ENCODE results near the gene CAPZB. TPM values are rescaled to one million over a fixed set of nuclear protein-coding genes. Genes with fewer than 3 reads are reported as not detected.

Gene CAPZB
- polyA plus RNA-seq, 2 of the 4 experiments (the other 2 are of a cell fraction), result 133 to 296 TPM

DNA sequence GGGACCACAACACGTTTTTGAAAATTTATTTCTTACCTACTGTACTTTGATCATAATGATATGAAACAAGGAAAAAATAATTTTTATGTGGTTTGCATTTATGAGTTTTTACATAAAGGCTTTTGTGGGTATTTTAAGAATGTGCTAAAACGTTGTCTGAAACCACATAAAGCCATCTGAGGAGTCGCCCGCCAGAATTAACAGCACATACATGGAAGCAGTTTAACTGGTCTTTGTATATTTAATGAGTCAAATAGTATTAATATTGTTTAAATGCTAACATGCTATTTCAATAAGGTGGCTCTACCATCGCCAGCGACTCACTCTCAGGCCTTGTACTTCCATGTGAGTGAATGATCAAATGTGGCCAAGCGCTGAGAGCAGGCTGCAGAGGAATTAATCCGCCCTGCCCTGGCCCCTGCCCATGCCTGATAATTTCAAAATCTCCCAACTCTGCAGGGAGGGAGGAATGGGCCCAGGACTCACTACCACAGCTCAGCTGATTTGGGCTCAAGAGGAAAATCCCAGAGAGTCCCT lies 123.7 kb downstream of the CAPZB start:
- ATAC-seq (no peak), FAIRE-seq (no peak), DNase-seq (ENCODE audit: low read depth in 1 of 2, low spot score in 1 of 2) (no peak)
- H3K27ac ChIP-seq, result no peak overlapping the region
- ChIA-PET POLR2A (no interaction called here), CTCF (interaction anchor here (1.8 kb wide), 1 partner anchor 9 kb away, joined by 4 read pairs; no protein-coding TSS in a partner anchor)
- no peak overlapping the region for H3K4me3 ChIP-seq
- H3K4me2 ChIP-seq, result no peak overlapping the region
- no peaks in the 10 kb centered on the region for H3K4me1 ChIP-seq
- no peaks in the 10 kb centered on the region for H3K9me3 ChIP-seq
- 84% methylated on average over 8 of the region's 8 CpGs for WGBS (ENCODE audit: missing lambda C conversion rate)
- TF ChIP-seq HEYL (CRISPR knock-in tag; IDR thresholded peaks at IDR 0.05) (no peak), KDM5A (IDR thresholded peaks at IDR 0.05) (no peak), CHD4 (IDR thresholded peaks at IDR 0.05; ENCODE audit: borderline replicate concordance) (no peak), TP53 (CRISPR knock-in tag; IDR thresholded peaks at IDR 0.05) (no peak), ZNF302 (CRISPR knock-in tag; IDR thresholded peaks at IDR 0.05) (no peak), CEBPB (IDR thresholded peaks at IDR 0.05) (no peak), BHLHE40 (IDR thresholded peaks at IDR 0.05; ENCODE audit: low read depth, low read length) (no peak), SMC3 (IDR thresholded peaks at IDR 0.05) (no peak), POLR2A (IDR thresholded peaks at IDR 0.05; ENCODE audit: low read length) (no peak), PHF8 (IDR thresholded peaks at IDR 0.05; ENCODE audit: borderline replicate concordance, low read depth) (no peak), CHD2 (IDR thresholded peaks at IDR 0.05; ENCODE audit: low read length, partially characterized antibody) (no peak), FOSL2 (IDR thresholded peaks at IDR 0.05) (no peak), FOSL2 (CRISPR knock-in tag; IDR thresholded peaks at IDR 0.05) (no peak), CBX8 (IDR thresholded peaks at IDR 0.05) (no peak)
- TF ChIP-seq, protein P1, sequence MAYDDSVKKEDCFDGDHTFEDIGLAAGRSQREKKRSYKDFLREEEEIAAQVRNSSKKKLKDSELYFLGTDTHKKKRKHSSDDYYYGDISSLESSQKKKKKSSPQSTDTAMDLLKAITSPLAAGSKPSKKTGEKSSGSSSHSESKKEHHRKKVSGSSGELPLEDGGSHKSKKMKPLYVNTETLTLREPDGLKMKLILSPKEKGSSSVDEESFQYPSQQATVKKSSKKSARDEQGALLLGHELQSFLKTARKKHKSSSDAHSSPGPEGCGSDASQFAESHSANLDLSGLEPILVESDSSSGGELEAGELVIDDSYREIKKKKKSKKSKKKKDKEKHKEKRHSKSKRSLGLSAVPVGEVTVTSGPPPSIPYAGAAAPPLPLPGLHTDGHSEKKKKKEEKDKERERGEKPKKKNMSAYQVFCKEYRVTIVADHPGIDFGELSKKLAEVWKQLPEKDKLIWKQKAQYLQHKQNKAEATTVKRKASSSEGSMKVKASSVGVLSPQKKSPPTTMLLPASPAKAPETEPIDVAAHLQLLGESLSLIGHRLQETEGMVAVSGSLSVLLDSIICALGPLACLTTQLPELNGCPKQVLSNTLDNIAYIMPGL (CRISPR knock-in tag; IDR thresholded peaks at IDR 0.05; ENCODE audit: borderline replicate concordance), result no peak

DNA sequence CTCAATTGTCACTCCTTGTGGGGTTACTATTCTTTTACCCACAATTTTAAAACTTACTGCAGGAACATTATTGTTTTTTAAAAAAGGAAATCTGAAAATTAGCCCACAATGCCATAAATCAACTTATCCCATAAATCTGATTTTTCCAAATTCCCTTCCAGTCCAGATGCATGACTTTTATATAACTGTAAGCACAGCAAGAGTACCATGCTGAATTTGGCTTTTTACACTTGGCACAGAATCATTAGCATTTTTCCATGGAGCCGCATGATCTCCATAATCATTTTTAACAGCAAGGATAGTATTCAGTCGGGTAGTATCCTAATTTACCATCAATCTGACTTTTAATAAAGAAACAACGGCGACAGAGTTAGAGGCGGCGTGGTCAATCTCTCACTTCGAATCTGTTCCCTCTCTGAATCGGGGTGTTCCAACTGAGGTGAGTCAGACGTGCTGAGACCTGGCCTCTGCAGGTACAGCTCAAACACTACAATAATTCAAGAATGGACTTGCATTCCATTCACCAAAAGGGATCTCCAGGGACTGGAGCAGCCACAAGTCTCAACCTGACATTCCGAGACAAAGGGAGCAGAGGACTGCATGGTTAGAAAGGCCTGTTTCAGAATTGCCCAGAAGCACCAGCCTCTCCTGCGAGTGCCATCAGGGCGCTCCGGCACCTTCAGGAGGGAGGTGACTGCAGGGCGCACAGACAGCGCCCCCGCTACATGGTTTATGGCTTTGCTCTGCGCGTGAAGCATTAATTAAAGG lies 124.3 kb downstream of the CAPZB start:
- H3K4me1 ChIP-seq, result no peaks in the 10 kb centered on the region
- H3K9me3 ChIP-seq, result no peaks in the 10 kb centered on the region
- H3K27ac ChIP-seq, result no peak overlapping the region
- H3K4me3 ChIP-seq, result no peak overlapping the region
- no peak overlapping the region for H3K4me2 ChIP-seq
- ATAC-seq (no peak), DNase-seq (ENCODE audit: low read depth in 1 of 2, low spot score in 1 of 2) (no peak), FAIRE-seq (no peak)
- POLR2A ChIA-PET, result no interaction called here
- WGBS (ENCODE audit: missing lambda C conversion rate), result 86% methylated on average over 18 of the region's 18 CpGs
- TF ChIP-seq EP300 (IDR thresholded peaks at IDR 0.05) (no peak), TFCP2L1 (CRISPR knock-in tag; IDR thresholded peaks at IDR 0.05) (no peak), HOXB13 (CRISPR knock-in tag; IDR thresholded peaks at IDR 0.05; ENCODE audit: low read depth) (no peak), POLR2AphosphoS2 (conservative IDR thresholded peaks at IDR 0.05; ENCODE audit: low read length) (no peak), ZSCAN20 (CRISPR knock-in tag; IDR thresholded peaks at IDR 0.05) (no peak), MAZ (IDR thresholded peaks at IDR 0.05; ENCODE audit: borderline replicate concordance, low read depth, low read length) (no peak)
- TF ChIP-seq, protein P2, sequence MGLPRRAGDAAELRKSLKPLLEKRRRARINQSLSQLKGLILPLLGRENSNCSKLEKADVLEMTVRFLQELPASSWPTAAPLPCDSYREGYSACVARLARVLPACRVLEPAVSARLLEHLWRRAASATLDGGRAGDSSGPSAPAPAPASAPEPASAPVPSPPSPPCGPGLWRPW (IDR thresholded peaks at IDR 0.05), result no peak
- CTCF ChIA-PET, result interaction anchor here (1.8 kb wide), 1 partner anchor 8 kb away, joined by 4 read pairs; no protein-coding TSS in a partner anchor

DNA sequence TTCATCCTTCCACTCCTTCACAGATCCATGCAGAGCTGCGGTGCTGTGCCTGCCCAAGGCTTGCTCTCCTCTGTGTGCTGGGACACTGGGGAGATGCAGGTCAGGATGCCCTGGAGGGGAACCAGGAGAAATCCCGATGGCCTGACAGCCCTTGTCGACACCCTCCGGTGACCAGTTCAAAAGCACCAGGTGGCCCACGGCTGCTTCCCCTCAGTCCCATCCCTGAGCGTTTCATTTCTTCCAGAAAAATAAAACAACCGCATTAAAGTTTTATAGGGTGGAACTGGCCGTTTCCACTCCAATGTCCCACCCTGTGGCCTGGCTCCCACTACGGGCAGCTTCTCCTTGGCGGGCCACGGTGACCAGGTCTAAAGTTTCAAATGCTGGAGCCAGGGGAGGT lies 124.9 kb downstream of the CAPZB start:
- Histone ChIP-seq H3K27ac (no peak overlapping the region), H3K4me1 (no peaks in the 10 kb centered on the region), H3K9me3 (no peaks in the 10 kb centered on the region), H3K4me2 (no peak overlapping the region), H3K4me3 (no peak overlapping the region)
- no peak for TF ChIP-seq POLR2A (IDR thresholded peaks at IDR 0.05; ENCODE audit: low read length)
- no peak for TF ChIP-seq PHF8 (IDR thresholded peaks at IDR 0.05; ENCODE audit: borderline replicate concordance, low read depth)
- TF ChIP-seq EHF (CRISPR knock-in tag; IDR thresholded peaks at IDR 0.05), result no peak
- TF ChIP-seq NPAS2 (CRISPR knock-in tag; IDR thresholded peaks at IDR 0.05; ENCODE audit: borderline replicate concordance), result no peak
- TF ChIP-seq, protein P3, sequence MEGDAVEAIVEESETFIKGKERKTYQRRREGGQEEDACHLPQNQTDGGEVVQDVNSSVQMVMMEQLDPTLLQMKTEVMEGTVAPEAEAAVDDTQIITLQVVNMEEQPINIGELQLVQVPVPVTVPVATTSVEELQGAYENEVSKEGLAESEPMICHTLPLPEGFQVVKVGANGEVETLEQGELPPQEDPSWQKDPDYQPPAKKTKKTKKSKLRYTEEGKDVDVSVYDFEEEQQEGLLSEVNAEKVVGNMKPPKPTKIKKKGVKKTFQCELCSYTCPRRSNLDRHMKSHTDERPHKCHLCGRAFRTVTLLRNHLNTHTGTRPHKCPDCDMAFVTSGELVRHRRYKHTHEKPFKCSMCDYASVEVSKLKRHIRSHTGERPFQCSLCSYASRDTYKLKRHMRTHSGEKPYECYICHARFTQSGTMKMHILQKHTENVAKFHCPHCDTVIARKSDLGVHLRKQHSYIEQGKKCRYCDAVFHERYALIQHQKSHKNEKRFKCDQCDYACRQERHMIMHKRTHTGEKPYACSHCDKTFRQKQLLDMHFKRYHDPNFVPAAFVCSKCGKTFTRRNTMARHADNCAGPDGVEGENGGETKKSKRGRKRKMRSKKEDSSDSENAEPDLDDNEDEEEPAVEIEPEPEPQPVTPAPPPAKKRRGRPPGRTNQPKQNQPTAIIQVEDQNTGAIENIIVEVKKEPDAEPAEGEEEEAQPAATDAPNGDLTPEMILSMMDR (IDR thresholded peaks at IDR 0.05), result no peak
- TF ChIP-seq MAZ (IDR thresholded peaks at IDR 0.05; ENCODE audit: borderline replicate concordance, low read depth, low read length), result no peak
- no peak for TF ChIP-seq FOSL2 (IDR thresholded peaks at IDR 0.05)
- no peak for TF ChIP-seq FOSL2 (CRISPR knock-in tag; IDR thresholded peaks at IDR 0.05)
- no peak for ATAC-seq
- ChIA-PET CTCF (no interaction called here), POLR2A (no interaction called here)
- FAIRE-seq, result no peak
- no peak for DNase-seq (ENCODE audit: low read depth in 1 of 2, low spot score in 1 of 2)
- WGBS (ENCODE audit: missing lambda C conversion rate), result 92% methylated on average over 11 of the region's 11 CpGs

Data from A549 (cell line).